Lower leg skin (tissue), 4 donors: ENCODE data around the gene PPIA. TPM values are rescaled to one million over a fixed set of nuclear protein-coding genes. Genes with fewer than 3 reads are reported as not detected.

ENCODE experiments used
- DNase-seq, 2 donors: peaks; one replicate each; pipeline ENCODE4 v3.0.0-alpha.2; 2019; ENCODE audit warnings: low spot score in 2 of 2
- H3K4me3 ChIP-seq: fragments of 200-600 bp; sonication (generic); 2 replicates; pipeline ENCODE4 v1.5.1; 2017; ENCODE audit warnings: mild to moderate bottlenecking, low read depth; ENCODE audit not compliant: poor library complexity, severe bottlenecking
- CTCF ChIP-seq, 3 donors: fragments of 450-650 bp; IDR thresholded peaks; one replicate each; pipeline ENCODE4 v1.5.1; 2016; ENCODE audit warnings: antibody characterized with exemption in 3 of 3, mild to moderate bottlenecking in 3 of 3, moderate library complexity in 2 of 3
- POLR2A ChIP-seq, 2 donors: fragments of 450-650 bp; IDR thresholded peaks; one replicate each; pipeline ENCODE4 v1.6.1; 2016 to 2017; ENCODE audit warnings: antibody characterized with exemption in 2 of 2, mild to moderate bottlenecking in 1 of 2, moderate library complexity in 1 of 2
- WGBS, 2 donors: methylation state at CpG; one replicate each; pipeline ENCODE4 v1.1.5; 2018; 5-methylcytosine and 5-hydroxymethylcytosine counted together
- intact Hi-C: fragments of 100-400 bp; cut with DNase I; formaldehyde crosslinking; loops from one replicate; pipeline ENCODE4 v1.15.0; 2023; ENCODE audit warnings: low total_unique reads
- total RNA-seq, 4 donors: library from RNA; depleted of rRNA; stranded (reverse); fragments of >200 nt; gene quantifications; one replicate each; pipeline ENCODE4 v1.1.0, GENCODE V29; 2016

The PPIA gene
- total RNA-seq, 4 donors from 2014 or later, result 1,809 to 2,568 (median 2,150) TPM

DNA sequence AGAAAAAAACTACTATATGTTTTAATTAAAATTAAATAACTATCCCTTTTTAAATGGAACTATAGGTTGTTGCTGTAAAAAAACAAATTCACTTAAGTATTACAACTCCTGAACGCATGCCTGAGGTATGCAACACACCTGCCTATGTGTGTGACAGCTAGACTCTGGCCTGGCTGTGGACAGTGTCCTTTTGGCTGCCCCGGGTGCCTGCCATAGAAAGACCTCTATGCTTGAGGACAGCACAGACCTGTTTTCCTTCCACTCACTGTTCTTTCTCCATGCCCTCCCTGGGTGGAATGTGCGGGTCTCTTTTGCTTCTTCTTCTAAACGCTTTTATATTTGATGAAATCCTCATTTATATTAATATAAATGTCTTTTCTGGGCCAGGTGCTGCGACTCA lies 6.5 kb upstream of the PPIA start:
- no peak for DNase-seq
- whole genome bisulfite sequencing, 2 donors, result 89 to 92% methylated on average over 5 of the region's 5 CpGs
- no peak for TF ChIP-seq POLR2A (IDR thresholded peaks at IDR 0.05)
- TF ChIP-seq CTCF (IDR thresholded peaks at IDR 0.05), result no peak
- no peak overlapping the region for H3K4me3 ChIP-seq
- intact Hi-C loops, result no loop called here

DNA sequence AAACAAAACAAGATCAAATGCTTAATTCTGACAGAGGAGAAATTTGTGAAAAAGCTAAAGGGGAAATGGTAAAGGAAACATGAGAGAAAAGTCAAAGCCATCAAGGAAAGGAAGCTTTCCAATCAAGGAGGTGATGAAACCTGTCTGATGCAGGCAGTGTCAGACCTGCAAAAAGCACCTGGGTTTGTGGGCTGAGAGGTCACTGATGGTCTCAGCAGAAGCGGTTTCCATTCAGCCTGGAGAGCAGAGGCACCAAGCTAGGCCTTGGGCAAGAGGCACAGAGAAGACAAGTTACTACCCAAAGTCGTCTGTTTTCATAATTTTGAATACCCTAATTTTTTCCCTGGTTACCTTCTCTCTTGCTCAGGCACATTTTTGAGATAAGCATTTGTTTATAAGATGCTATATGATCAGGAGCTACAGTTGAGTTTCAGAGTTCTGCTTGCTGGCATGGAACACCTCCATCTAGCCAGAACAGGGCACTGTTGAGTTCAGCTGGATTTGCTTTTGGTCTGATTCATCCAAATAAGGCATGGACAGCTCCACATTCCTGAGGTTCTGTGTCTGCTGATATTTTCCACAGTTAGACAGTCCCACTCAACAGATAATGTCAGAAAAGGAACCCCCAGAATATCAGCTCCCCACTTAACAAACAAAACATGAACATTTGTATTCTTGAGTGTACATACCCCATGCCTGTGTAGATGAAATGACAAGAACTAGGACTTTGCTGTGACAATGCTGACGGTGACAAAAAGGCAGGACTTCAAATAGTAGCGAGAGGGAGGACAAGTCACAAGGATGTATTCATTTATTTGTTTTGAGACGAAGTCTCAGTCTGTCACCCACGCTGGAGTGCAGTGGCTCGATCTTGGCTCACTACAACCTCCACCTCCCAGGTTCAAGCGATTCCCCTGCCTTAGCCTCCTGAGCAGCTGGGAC lies 4.9 kb upstream of the PPIA start:
- TF ChIP-seq CTCF (IDR thresholded peaks at IDR 0.05), result no peak
- TF ChIP-seq POLR2A (IDR thresholded peaks at IDR 0.05), result no peak
- 87 to 88% methylated on average over 8 of the region's 8 CpGs for WGBS, 2 donors
- DNase-seq, result no peak
- intact Hi-C loops, result no loop called here
- H3K4me3 ChIP-seq, result no peak overlapping the region

GRCh38 chr7:44793919-44794318 lies 2.6 kb upstream of the PPIA start:
- 65 to 68% methylated on average over 5 of the region's 5 CpGs for WGBS, 2 donors
- DNase-seq, result no peak
- TF ChIP-seq CTCF (IDR thresholded peaks at IDR 0.05), result no peak
- TF ChIP-seq POLR2A (IDR thresholded peaks at IDR 0.05), result no peak
- intact Hi-C loops, result no loop called here
- no peak overlapping the region for H3K4me3 ChIP-seq

GRCh38 chr7:44794331-44794730 lies 2.1 kb upstream of the PPIA start:
- 45 to 47% methylated on average over 3 of the region's 3 CpGs for WGBS, 2 donors
- no peak for DNase-seq
- intact Hi-C loops, result no loop called here
- H3K4me3 ChIP-seq, result no peak overlapping the region
- TF ChIP-seq CTCF (IDR thresholded peaks at IDR 0.05) (no peak), POLR2A (IDR thresholded peaks at IDR 0.05) (no peak)

DNA sequence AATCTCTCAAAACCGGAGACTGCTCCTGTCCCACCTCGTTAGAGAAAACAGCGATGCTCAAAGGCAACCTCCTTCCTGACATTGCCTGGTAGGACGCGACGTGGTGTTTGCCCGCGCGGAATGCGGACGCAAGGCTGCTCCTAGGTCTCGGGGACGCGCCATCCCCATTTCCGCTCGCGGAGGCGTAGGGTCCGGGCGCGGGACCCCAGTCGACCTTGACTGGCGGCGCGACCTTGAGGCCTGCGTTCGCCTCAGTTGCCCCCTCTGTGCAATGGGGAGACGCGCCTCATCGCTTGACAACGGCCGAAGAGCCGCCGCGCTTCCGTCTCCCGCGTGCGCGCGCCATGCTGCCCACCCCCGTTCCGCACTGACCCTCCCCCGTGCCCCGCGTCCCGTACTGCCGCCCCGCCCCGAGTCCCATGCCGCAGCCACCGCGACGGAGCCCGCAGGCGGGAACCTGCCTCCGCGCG lies 412 bp upstream of the PPIA start:
- no peak for DNase-seq
- TF ChIP-seq CTCF (IDR thresholded peaks at IDR 0.05) (no peak), POLR2A (IDR thresholded peaks at IDR 0.05) (no peak)
- WGBS, 2 donors, result 0 to 1% methylated on average over 26 to 58 of the region's 59 CpGs
- intact Hi-C loops, result no loop called here
- H3K4me3 ChIP-seq, result peak overlapping the region; percentile 39
